Ishikawa (cell line): Measurements from ENCODE around the gene COA4.

Experiments
- CREB1 ChIP-seq: IDR thresholded peaks from 2 replicates; pipeline ENCODE4 v1.6.1; 2012; ENCODE audit warnings: low read depth
- EGR1 ChIP-seq: IDR thresholded peaks from 2 replicates; pipeline ENCODE4 v1.6.1; 2012
- FOXM1 ChIP-seq: IDR thresholded peaks from 2 replicates; pipeline ENCODE4 v1.6.1; 2012; ENCODE audit warnings: low read depth, borderline replicate concordance
- NFIC ChIP-seq: IDR thresholded peaks from 2 replicates; pipeline ENCODE4 v1.6.1; 2012
- TAF1 ChIP-seq: IDR thresholded peaks from 2 replicates; pipeline ENCODE4 v1.6.1; 2012; ENCODE audit warnings: low read depth, mild to moderate bottlenecking
- TEAD4 ChIP-seq: IDR thresholded peaks from 2 replicates; pipeline ENCODE4 v1.6.1; 2012
- YY1 ChIP-seq: IDR thresholded peaks from 2 replicates; pipeline ENCODE4 v1.6.1; 2012; ENCODE audit warnings: low read depth
- ZBTB7A ChIP-seq: IDR thresholded peaks from 2 replicates; pipeline ENCODE4 v1.6.1; 2012; ENCODE audit warnings: low read depth
- TF ChIP-seq, protein P1 (sequence below): IDR thresholded peaks from 2 replicates; pipeline ENCODE4 v1.6.1; 2012; ENCODE audit warnings: low read depth, mild to moderate bottlenecking
- TF ChIP-seq, protein P2 (sequence below): IDR thresholded peaks from 2 replicates; pipeline ENCODE4 v1.6.1; 2012

Gene COA4

DNA sequence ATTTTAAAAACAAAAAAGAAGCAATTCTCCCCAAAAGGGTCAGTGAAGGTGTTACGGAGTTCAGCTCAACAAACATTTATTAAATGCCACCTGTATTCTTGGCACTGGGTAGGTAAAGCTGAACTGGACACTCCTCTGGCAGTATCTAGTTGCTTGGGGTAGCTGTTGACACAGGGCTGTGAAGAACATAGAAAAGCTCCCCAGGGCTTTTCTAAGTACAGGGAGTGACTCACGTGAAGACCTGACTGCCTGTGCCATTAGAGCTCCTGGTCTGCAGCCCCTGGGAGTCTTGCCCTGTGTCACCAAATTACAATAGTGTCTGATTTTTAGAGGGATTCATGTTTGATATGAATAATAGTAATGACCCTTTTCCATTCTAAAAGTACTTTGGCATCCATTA is 43.6 kb downstream of the COA4 start:
- TF ChIP-seq, protein P1, sequence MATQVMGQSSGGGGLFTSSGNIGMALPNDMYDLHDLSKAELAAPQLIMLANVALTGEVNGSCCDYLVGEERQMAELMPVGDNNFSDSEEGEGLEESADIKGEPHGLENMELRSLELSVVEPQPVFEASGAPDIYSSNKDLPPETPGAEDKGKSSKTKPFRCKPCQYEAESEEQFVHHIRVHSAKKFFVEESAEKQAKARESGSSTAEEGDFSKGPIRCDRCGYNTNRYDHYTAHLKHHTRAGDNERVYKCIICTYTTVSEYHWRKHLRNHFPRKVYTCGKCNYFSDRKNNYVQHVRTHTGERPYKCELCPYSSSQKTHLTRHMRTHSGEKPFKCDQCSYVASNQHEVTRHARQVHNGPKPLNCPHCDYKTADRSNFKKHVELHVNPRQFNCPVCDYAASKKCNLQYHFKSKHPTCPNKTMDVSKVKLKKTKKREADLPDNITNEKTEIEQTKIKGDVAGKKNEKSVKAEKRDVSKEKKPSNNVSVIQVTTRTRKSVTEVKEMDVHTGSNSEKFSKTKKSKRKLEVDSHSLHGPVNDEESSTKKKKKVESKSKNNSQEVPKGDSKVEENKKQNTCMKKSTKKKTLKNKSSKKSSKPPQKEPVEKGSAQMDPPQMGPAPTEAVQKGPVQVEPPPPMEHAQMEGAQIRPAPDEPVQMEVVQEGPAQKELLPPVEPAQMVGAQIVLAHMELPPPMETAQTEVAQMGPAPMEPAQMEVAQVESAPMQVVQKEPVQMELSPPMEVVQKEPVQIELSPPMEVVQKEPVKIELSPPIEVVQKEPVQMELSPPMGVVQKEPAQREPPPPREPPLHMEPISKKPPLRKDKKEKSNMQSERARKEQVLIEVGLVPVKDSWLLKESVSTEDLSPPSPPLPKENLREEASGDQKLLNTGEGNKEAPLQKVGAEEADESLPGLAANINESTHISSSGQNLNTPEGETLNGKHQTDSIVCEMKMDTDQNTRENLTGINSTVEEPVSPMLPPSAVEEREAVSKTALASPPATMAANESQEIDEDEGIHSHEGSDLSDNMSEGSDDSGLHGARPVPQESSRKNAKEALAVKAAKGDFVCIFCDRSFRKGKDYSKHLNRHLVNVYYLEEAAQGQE: no peak
- no peak for TF ChIP-seq NFIC
- TF ChIP-seq YY1: no peak
- TF ChIP-seq, protein P2, sequence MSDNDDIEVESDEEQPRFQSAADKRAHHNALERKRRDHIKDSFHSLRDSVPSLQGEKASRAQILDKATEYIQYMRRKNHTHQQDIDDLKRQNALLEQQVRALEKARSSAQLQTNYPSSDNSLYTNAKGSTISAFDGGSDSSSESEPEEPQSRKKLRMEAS: no peak

DNA sequence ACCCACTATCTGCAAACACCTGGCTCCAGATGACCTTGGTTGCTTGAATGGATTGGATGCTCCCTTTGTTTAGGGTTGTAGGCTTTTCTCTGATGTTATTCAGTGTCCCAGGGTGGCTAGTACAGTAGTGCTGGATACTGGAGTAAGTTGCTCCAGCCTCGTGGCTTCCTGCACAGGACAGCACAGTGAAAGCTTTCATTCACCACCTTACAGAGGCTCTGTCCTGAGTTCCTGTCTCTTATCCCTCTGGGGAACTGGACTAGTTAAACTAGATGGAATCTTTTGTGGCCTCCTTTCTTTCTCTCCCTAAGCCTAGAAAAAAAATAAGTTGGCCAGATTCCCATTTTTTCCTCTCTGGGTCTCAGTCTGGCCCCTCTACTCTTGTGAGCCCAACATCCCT is 46.4 kb downstream of the COA4 start:
- no peak for TF ChIP-seq CREB1
- no peak for TF ChIP-seq EGR1
- no peak for TF ChIP-seq ZBTB7A
- no peak for TF ChIP-seq FOXM1
- no peak for TF ChIP-seq NFIC
- no peak for TF ChIP-seq TEAD4
- TF ChIP-seq TAF1: no peak
- TF ChIP-seq YY1: no peak
